ENCODE data around the gene CEACAM6. TPM values are rescaled to one million over a fixed set of nuclear protein-coding genes. Genes with fewer than 3 reads are reported as not detected.

CEACAM6 gene
- total RNA-seq, 2 experiments from 2014 or later = not detected

- ChIA-PET POLR2A (no interaction called here), CTCF (no interaction called here)
- Mint-ChIP-seq H3K4me1 (ENCODE audit: low read depth) (peaks cover 9% of the 10 kb centered on the region), H3K36me3 (ENCODE audit: low read depth) (no peaks in the 10 kb centered on the region), H3K27me3 (peaks cover 14% of the 10 kb centered on the region), H3K27ac (no peak overlapping the region), H3K4me3 (no peak overlapping the region), H3K9me3 (no peaks in the 10 kb centered on the region)
- Histone ChIP-seq H3K4me3 (ENCODE audit: low read length) (no peak overlapping the region), H3K27me3 (ENCODE audit: control insufficient read depth in 1 of 2, insufficient read depth in 2 of 2, low read length in 2 of 2) (peaks cover 6 to 16% of the 10 kb centered on the region in 2 experiments), H3K27ac (ENCODE audit: low read depth in 1 of 2, low read length in 2 of 2) (no peak overlapping the region), H3K4me1 (ENCODE audit: insufficient read depth, low read length) (peaks cover 12% of the 10 kb centered on the region), H3K9me3 (ENCODE audit: control insufficient read depth in 1 of 2, insufficient read depth in 1 of 2, low read length in 2 of 2) (no peaks in the 10 kb centered on the region), H3K36me3 (ENCODE audit: insufficient read depth, low read length) (no peaks in the 10 kb centered on the region)
- DNase-seq (no peak), ATAC-seq (ENCODE audit: poor library complexity) (no peak)
- TF ChIP-seq CTCF (IDR thresholded peaks at IDR 0.05) = no peak
- intact Hi-C loops (cut with DNase I, micrococcal nuclease) = no loop called here
These were observed 55.0 kb downstream of the CEACAM6 start for GRCh38 chr19:41810301-41810700.

- H3K27ac Mint-ChIP-seq = no peak overlapping the region
- ChIA-PET POLR2A (no interaction called here), CTCF (no interaction called here)
- Histone ChIP-seq H3K4me3 (ENCODE audit: low read length) (no peak overlapping the region), H3K4me1 (ENCODE audit: insufficient read depth, low read length) (peaks cover 12% of the 10 kb centered on the region), H3K36me3 (ENCODE audit: insufficient read depth, low read length) (no peaks in the 10 kb centered on the region), H3K27ac (ENCODE audit: low read depth in 1 of 2, low read length in 2 of 2) (no peak overlapping the region), H3K27me3 (ENCODE audit: control insufficient read depth in 1 of 2, insufficient read depth in 2 of 2, low read length in 2 of 2) (peaks cover 4 to 16% of the 10 kb centered on the region in 2 experiments), H3K9me3 (ENCODE audit: control insufficient read depth in 1 of 2, insufficient read depth in 1 of 2, low read length in 2 of 2) (no peaks in the 10 kb centered on the region)
- intact Hi-C loops (cut with DNase I, micrococcal nuclease) = no loop called here
- no peaks in the 10 kb centered on the region for H3K36me3 Mint-ChIP-seq (ENCODE audit: low read depth)
- no peaks in the 10 kb centered on the region for H3K9me3 Mint-ChIP-seq
- H3K4me1 Mint-ChIP-seq (ENCODE audit: low read depth) = peaks cover 12% of the 10 kb centered on the region
- H3K27me3 Mint-ChIP-seq = peaks cover 14% of the 10 kb centered on the region
- DNase-seq (peak in 2 of 14 experiments; percentile 56 to 57), ATAC-seq (ENCODE audit: poor library complexity) (no peak)
- no peak overlapping the region for H3K4me3 Mint-ChIP-seq
- TF ChIP-seq CTCF (IDR thresholded peaks at IDR 0.05) = no peak
These were observed 55.7 kb downstream of the CEACAM6 start for GRCh38 chr19:41811036-41811435.

DNA sequence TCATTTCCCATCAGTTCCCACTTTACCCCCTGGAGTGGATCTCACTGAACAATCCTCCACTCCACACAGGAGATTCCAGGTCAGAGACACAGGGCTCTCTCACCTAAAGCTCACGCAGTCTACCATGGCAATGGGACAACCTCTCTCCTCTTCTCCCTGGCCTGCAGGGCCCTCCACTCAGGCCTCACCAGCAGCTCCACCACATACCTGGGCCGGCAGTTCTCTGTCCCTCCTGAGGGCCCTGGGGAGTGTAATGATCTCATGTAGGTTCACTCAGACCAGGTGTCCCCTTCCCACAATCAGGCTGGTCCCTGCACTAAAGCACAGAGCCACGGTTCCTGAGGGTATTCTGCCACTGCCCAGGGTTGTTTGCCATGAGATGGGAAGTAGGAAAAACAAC lies 56.7 kb downstream of the CEACAM6 start:
- Mint-ChIP-seq H3K4me1 (ENCODE audit: low read depth) (peaks cover 12% of the 10 kb centered on the region), H3K4me3 (no peak overlapping the region), H3K27ac (no peak overlapping the region), H3K9me3 (no peaks in the 10 kb centered on the region), H3K36me3 (ENCODE audit: low read depth) (no peaks in the 10 kb centered on the region), H3K27me3 (peaks cover 14% of the 10 kb centered on the region)
- intact Hi-C loops (cut with DNase I, micrococcal nuclease) = no loop called here
- no peak for TF ChIP-seq CTCF (IDR thresholded peaks at IDR 0.05)
- H3K4me1 ChIP-seq (ENCODE audit: insufficient read depth, low read length) = peaks cover 12% of the 10 kb centered on the region
- H3K9me3 ChIP-seq (ENCODE audit: control insufficient read depth in 1 of 2, insufficient read depth in 1 of 2, low read length in 2 of 2) = no peaks in the 10 kb centered on the region
- ATAC-seq (ENCODE audit: poor library complexity) = no peak
- no peak overlapping the region for H3K27ac ChIP-seq (ENCODE audit: low read depth in 1 of 2, low read length in 2 of 2)
- H3K27me3 ChIP-seq (ENCODE audit: control insufficient read depth in 1 of 2, insufficient read depth in 2 of 2, low read length in 2 of 2) = peaks cover 4 to 16% of the 10 kb centered on the region in 2 experiments
- POLR2A ChIA-PET = no interaction called here
- CTCF ChIA-PET = no interaction called here
- DNase-seq = no peak
- H3K4me3 ChIP-seq (ENCODE audit: low read length) = no peak overlapping the region
- H3K36me3 ChIP-seq (ENCODE audit: insufficient read depth, low read length) = no peaks in the 10 kb centered on the region

Data from CD4-positive, alpha-beta T cell (primary cell).